Activated CD8-positive, alpha-beta memory T cell treated with anti-CD3 and anti-CD28 coated beads, Interleukin-2, amount 50 U/mL, for 1 hour (primary cell): ENCODE data around the gene NR3C1.

Source experiments
- DNase-seq: peaks from one replicate; pipeline ENCODE4 v3.0.0-alpha.2; 2020; ENCODE audit errors: extremely low read depth

The NR3C1 gene

GRCh38 chr5:143426437-143426991 lies 23.0 kb upstream of the NR3C1 start:
- no peak for DNase-seq

- DNase-seq: no peak
Measured at GRCh38 chr5:143425835-143426234, 22.3 kb upstream of the NR3C1 start.

GRCh38 chr5:143418140-143418866 lies 14.8 kb upstream of the NR3C1 start:
- no peak for DNase-seq

- DNase-seq: no peak
Measured at GRCh38 chr5:143417503-143418139, 14.1 kb upstream of the NR3C1 start.

GRCh38 chr5:143416411-143416810 lies 12.9 kb upstream of the NR3C1 start:
- DNase-seq: no peak

GRCh38 chr5:143413958-143414669 lies 10.6 kb upstream of the NR3C1 start:
- DNase-seq: no peak

- DNase-seq: no peak
Measured at GRCh38 chr5:143412661-143413342, 9.3 kb upstream of the NR3C1 start.

- DNase-seq: no peak
Measured at GRCh38 chr5:143409926-143410325, 6.4 kb upstream of the NR3C1 start.

GRCh38 chr5:143406408-143406807 lies 2.9 kb upstream of the NR3C1 start:
- no peak for DNase-seq

GRCh38 chr5:143405849-143406098 lies 2.3 kb upstream of the NR3C1 start:
- no peak for DNase-seq

GRCh38 chr5:143405063-143405848 lies 1.8 kb upstream of the NR3C1 start:
- DNase-seq: peak; percentile 83

- DNase-seq: peak; percentile 30
Measured at GRCh38 chr5:143404416-143405062, 1.1 kb upstream of the NR3C1 start.

- no peak for DNase-seq
Measured at GRCh38 chr5:143403334-143403592, 223 bp downstream of the NR3C1 start.

- DNase-seq: no peak
Measured at GRCh38 chr5:143402553-143403333, 743 bp downstream of the NR3C1 start.

GRCh38 chr5:143402017-143402552 lies 1.4 kb downstream of the NR3C1 start:
- DNase-seq: no peak

GRCh38 chr5:143401227-143402016 lies 2.1 kb downstream of the NR3C1 start:
- DNase-seq: no peak

GRCh38 chr5:143400541-143401226 lies 2.8 kb downstream of the NR3C1 start:
- no peak for DNase-seq

- DNase-seq: no peak
Measured at GRCh38 chr5:143399616-143400540, 3.6 kb downstream of the NR3C1 start.
